HL-60 (cell line): Measurements from ENCODE around the gene LYSMD2.

ENCODE experiments used
- DNase-seq, 2 experiments: peaks; one replicate each; pipeline ENCODE4 v3.0.0-alpha.2; 2010 to 2020; ENCODE audit warnings: low read depth in 1 of 2, low spot score in 1 of 2
- H3K27ac ChIP-seq: fragments of 250-450 bp; sonication (Bioruptor Pico); replicated peaks from 2 replicates; pipeline ENCODE4 v1.5.1; 2020; ENCODE audit warnings: mild to moderate bottlenecking, moderate library complexity
- H3K27me3 ChIP-seq: fragments of 250-450 bp; sonication (Bioruptor Pico); 2 replicates; pipeline ENCODE4 v1.5.1; 2021; ENCODE audit warnings: mild to moderate bottlenecking, moderate library complexity; ENCODE audit not compliant: insufficient read depth, poor library complexity, severe bottlenecking
- H3K4me3 ChIP-seq: replicated peaks from 2 replicates; pipeline ENCODE4 v1.5.1; 2011; ENCODE audit warnings: mild to moderate bottlenecking, control low read depth, low read length; ENCODE audit not compliant: insufficient read depth
- CTCF ChIP-seq: IDR thresholded peaks from one replicate; pipeline ENCODE4 v1.5.1; 2011; ENCODE audit warnings: low read length, control low read depth, inconsistent platforms; ENCODE audit not compliant: insufficient read depth
- GABPA ChIP-seq: IDR thresholded peaks from 2 replicates; pipeline ENCODE4 v1.6.1; 2012; ENCODE audit warnings: low read depth
- POLR2AphosphoS5 ChIP-seq: IDR thresholded peaks from 2 replicates; pipeline ENCODE4 v1.6.1; 2012; ENCODE audit warnings: low read depth
- REST ChIP-seq: IDR thresholded peaks from 2 replicates; pipeline ENCODE4 v1.6.1; 2012; ENCODE audit warnings: low read depth; ENCODE audit not compliant: insufficient replicate concordance
- SPI1 ChIP-seq: IDR thresholded peaks from 2 replicates; pipeline ENCODE4 v1.6.1; 2012; ENCODE audit warnings: low read depth, mild to moderate bottlenecking, borderline replicate concordance

Gene LYSMD2

DNA sequence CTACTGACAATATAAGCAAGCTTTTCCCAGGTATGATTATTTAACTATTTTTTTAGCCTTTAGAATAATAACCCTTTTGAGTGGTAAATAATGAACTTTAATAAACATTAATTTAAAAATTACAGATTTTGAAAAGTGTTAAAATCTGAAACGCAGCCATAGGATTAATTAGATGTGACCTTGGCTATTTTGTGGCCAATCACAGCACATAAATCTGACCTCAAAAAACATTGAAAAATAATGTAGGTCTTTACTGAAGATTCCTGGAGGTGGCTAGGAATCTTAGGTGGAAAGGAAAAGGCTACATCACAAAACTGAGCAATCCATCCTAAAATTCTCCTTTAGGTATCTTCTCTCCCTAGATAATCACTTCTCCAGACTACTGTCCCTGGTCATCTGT lies 38.1 kb downstream of the LYSMD2 start:
- Histone ChIP-seq H3K27me3 (no peaks in the 10 kb centered on the region), H3K27ac (no peak overlapping the region), H3K4me3 (no peak overlapping the region)
- DNase-seq, result no peak
- TF ChIP-seq GABPA (no peak), POLR2AphosphoS5 (no peak), CTCF (no peak), REST (no peak), SPI1 (no peak)

GRCh38 chr15:51697163-51697562 lies 40.3 kb downstream of the LYSMD2 start:
- no peaks in the 10 kb centered on the region for H3K27me3 ChIP-seq
- H3K27ac ChIP-seq, result no peak overlapping the region
- no peak overlapping the region for H3K4me3 ChIP-seq
- DNase-seq, result no peak
- no peak for TF ChIP-seq POLR2AphosphoS5
- no peak for TF ChIP-seq GABPA
- no peak for TF ChIP-seq CTCF
- no peak for TF ChIP-seq SPI1
- TF ChIP-seq REST, result no peak

GRCh38 chr15:51696566-51696965 lies 40.9 kb downstream of the LYSMD2 start:
- no peak for TF ChIP-seq REST
- no peak for TF ChIP-seq GABPA
- no peak for TF ChIP-seq SPI1
- H3K4me3 ChIP-seq, result no peak overlapping the region
- H3K27me3 ChIP-seq, result no peaks in the 10 kb centered on the region
- H3K27ac ChIP-seq, result no peak overlapping the region
- no peak for DNase-seq

DNA sequence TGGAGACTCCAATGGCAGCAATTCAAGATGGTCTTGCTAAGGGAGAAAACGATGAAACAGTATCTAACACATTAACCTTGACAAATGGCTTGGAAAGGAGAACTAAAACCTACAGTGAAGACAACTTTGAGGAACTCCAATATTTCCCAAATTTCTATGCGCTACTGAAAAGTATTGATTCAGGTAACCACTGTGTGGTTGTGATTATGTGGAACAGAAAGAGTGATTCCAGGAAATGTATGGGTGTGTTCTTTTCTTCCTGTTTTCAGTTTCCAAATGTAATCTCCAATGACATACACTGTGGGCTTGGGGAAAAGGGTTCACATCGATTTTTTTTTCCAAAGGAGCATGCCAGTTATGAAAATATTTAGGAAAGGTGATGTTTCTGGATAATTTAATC lies 45.3 kb downstream of the LYSMD2 start:
- Histone ChIP-seq H3K27ac (no peak overlapping the region), H3K27me3 (peaks cover 3% of the 10 kb centered on the region), H3K4me3 (no peak overlapping the region)
- DNase-seq, result no peak
- TF ChIP-seq REST (no peak), GABPA (no peak), CTCF (no peak), SPI1 (no peak), POLR2AphosphoS5 (no peak)
